ENCODE data around the gene SLC49A4. TPM values are rescaled to one million over a fixed set of nuclear protein-coding genes. Genes with fewer than 3 reads are reported as not detected.
A peak's percentile ranks its signal among the peaks of the same experiment; 100 is the strongest.

Gene SLC49A4
- total RNA-seq, 6 experiments from 2014 or later: 5.5 to 8.6 (median 6.7) TPM

DNA sequence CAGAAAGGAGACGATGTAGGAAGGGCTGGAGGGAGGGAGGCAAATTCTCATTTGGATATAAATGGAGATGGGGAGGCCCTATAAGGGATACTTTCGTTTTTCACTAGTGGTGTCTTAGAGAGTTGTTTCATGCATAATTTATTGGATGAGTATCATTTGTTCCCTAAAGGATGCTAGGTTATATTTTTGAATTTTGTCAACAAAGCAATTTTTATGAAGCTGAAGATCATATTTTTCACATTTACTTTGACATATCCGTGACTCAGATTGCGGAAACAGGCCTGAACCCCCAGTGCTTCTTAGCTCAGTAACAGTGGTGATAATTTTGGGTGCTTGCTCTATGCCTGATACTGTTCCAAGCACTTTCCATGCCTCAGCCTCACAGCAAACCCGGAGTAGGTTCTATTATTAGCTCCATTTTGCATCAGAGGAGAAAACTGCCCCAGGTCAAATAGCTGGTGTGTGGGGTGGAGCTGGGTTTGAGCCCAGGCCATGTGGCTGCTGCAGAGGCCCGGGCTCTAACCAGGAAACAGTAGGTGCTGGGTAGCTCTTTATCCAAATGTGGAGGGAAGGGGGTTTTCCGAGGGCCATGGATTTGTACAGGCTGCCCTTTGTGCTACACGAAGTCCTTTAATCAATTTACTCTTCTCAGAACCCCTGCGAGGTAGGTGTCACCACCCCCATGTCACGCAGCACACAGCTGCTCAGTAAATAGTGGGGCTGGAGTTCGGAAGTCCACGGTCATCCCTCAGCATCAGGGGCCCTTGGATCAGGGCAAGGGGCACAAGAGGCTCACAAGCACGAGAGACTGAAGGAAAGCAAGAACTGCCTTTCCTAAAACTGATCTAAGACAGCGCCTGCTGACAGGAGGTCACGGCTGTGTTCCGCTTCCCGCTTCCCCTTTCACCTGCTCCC, 99.1 kb downstream of the SLC49A4 start:
- H3K4me3 ChIP-seq: no peak overlapping the region
- H3K9me3 ChIP-seq: no peaks in the 10 kb centered on the region
- TF ChIP-seq, protein P1, sequence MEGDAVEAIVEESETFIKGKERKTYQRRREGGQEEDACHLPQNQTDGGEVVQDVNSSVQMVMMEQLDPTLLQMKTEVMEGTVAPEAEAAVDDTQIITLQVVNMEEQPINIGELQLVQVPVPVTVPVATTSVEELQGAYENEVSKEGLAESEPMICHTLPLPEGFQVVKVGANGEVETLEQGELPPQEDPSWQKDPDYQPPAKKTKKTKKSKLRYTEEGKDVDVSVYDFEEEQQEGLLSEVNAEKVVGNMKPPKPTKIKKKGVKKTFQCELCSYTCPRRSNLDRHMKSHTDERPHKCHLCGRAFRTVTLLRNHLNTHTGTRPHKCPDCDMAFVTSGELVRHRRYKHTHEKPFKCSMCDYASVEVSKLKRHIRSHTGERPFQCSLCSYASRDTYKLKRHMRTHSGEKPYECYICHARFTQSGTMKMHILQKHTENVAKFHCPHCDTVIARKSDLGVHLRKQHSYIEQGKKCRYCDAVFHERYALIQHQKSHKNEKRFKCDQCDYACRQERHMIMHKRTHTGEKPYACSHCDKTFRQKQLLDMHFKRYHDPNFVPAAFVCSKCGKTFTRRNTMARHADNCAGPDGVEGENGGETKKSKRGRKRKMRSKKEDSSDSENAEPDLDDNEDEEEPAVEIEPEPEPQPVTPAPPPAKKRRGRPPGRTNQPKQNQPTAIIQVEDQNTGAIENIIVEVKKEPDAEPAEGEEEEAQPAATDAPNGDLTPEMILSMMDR (IDR thresholded peaks at IDR 0.05): no peak
- TF ChIP-seq POLR2A (IDR thresholded peaks at IDR 0.05): no peak
- no peaks in the 10 kb centered on the region for H3K36me3 ChIP-seq
- intact Hi-C loops (cut with DNase I): no loop called here
- no peaks in the 10 kb centered on the region for H3K27me3 ChIP-seq
- WGBS (ENCODE audit: insufficient coverage, low coverage, low lambda C conversion rate, missing lambda C conversion rate): 38% methylated on average over 14 of the region's 17 CpGs
- H3K4me1 ChIP-seq: no peaks in the 10 kb centered on the region
- ATAC-seq (peak; percentile 25 to 75 (median 30)), DNase-seq (no peak)
- H3K27ac ChIP-seq: no peak overlapping the region

DNA sequence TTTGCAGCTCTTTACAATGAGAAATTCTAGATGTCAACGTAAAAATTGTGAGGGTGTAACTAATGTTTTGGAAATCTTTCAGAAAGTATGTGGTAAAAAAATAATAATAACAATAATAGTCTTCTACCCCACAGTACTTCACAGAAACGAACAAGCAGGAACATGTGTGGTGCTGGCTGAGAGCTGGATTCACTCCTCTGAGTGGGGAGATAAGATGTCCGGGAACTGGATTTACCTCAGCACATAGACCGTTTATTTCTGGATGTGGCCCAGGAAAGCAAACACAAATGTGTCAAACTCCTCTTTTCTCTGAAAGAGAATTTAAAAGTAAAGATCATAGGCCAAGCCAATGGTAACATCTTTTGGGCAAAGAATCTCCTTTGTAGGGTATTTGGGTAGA, 103.4 kb downstream of the SLC49A4 start:
- Histone ChIP-seq H3K36me3 (no peaks in the 10 kb centered on the region), H3K27me3 (no peaks in the 10 kb centered on the region), H3K27ac (no peak overlapping the region), H3K4me1 (no peaks in the 10 kb centered on the region), H3K9me3 (no peaks in the 10 kb centered on the region), H3K4me3 (no peak overlapping the region)
- intact Hi-C loops (cut with DNase I): no loop called here
- 28% methylated on average over 4 of the region's 4 CpGs for WGBS (ENCODE audit: insufficient coverage, low coverage, low lambda C conversion rate, missing lambda C conversion rate)
- ATAC-seq (peak; percentile 35 to 77 (median 48)), DNase-seq (no peak)
- TF ChIP-seq POLR2A (IDR thresholded peaks at IDR 0.05): no peak
- TF ChIP-seq, protein P1 (IDR thresholded peaks at IDR 0.05): no peak

DNA sequence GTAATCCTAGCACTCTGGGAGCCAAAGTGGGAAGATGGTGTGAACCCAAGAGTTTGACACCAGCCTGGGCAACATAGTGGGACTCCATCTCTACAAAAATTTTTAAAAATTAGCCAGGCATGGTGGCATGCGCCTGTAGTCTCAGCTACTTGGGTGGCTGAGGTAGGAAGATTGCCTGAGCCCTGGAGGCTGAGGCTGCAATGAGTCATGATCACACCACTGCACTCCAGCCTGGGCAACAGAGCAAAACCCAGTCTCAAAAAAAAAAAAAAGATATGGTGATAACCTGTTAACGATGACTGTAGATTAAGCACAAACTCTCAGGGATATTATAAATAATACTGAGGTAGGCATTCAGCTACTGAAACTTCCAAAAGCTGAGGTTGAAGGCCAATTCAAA, 107.5 kb downstream of the SLC49A4 start:
- TF ChIP-seq, protein P1 (IDR thresholded peaks at IDR 0.05): no peak
- no peak for TF ChIP-seq POLR2A (IDR thresholded peaks at IDR 0.05)
- no peaks in the 10 kb centered on the region for H3K36me3 ChIP-seq
- H3K4me3 ChIP-seq: no peak overlapping the region
- no peaks in the 10 kb centered on the region for H3K4me1 ChIP-seq
- no peak overlapping the region for H3K27ac ChIP-seq
- no peak for ATAC-seq
- H3K27me3 ChIP-seq: no peaks in the 10 kb centered on the region
- no peaks in the 10 kb centered on the region for H3K9me3 ChIP-seq
- 63% methylated on average over 1 of the region's 2 CpGs for WGBS (ENCODE audit: insufficient coverage, low coverage, low lambda C conversion rate, missing lambda C conversion rate)
- DNase-seq: no peak
- intact Hi-C loops (cut with DNase I): no loop called here

DNA sequence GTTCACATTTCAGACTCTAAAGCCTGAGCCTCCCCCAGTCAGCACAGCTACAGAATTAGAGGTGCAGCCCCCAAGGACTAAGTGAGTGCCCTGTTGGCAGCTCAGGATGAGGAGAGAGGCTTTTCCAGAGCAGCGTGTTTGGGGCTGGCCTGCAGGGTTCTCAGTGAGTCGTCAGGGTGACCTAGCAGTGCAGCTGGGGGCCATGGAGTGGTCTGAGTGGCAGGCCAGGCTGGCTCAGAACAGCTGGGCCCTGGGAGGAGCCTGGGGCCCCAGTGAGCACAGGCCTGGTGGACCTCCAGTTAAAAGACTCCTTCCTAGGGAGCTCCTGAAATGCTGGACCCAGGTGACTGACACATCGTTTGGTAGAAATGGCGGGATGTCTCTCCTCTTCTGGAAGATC, 108.3 kb downstream of the SLC49A4 start:
- H3K4me3 ChIP-seq: no peak overlapping the region
- no peaks in the 10 kb centered on the region for H3K36me3 ChIP-seq
- no peak overlapping the region for H3K27ac ChIP-seq
- H3K4me1 ChIP-seq: no peaks in the 10 kb centered on the region
- no peaks in the 10 kb centered on the region for H3K9me3 ChIP-seq
- no peaks in the 10 kb centered on the region for H3K27me3 ChIP-seq
- ATAC-seq (no peak), DNase-seq (no peak)
- intact Hi-C loops (cut with DNase I): no loop called here
- WGBS (ENCODE audit: insufficient coverage, low coverage, low lambda C conversion rate, missing lambda C conversion rate): 75% methylated on average over 2 of the region's 4 CpGs
- no peak for TF ChIP-seq POLR2A (IDR thresholded peaks at IDR 0.05)
- TF ChIP-seq, protein P1 (IDR thresholded peaks at IDR 0.05): no peak
